Lower leg skin (tissue), 4 donors: ENCODE measurements around the gene HOXA13. TPM values are rescaled to one million over a fixed set of nuclear protein-coding genes. Genes with fewer than 3 reads are reported as not detected.

Source experiments
- DNase-seq, 2 donors: peaks; one replicate each; pipeline ENCODE4 v3.0.0-alpha.2; 2019; ENCODE audit warnings: low spot score in 2 of 2
- H3K4me3 ChIP-seq: fragments of 200-600 bp; sonication (generic); 2 replicates; pipeline ENCODE4 v1.5.1; 2017; ENCODE audit warnings: mild to moderate bottlenecking, low read depth; ENCODE audit not compliant: poor library complexity, severe bottlenecking
- CTCF ChIP-seq, 3 donors: fragments of 450-650 bp; IDR thresholded peaks; one replicate each; pipeline ENCODE4 v1.5.1; 2016; ENCODE audit warnings: antibody characterized with exemption in 3 of 3, mild to moderate bottlenecking in 3 of 3, moderate library complexity in 2 of 3
- POLR2A ChIP-seq, 2 donors: fragments of 450-650 bp; IDR thresholded peaks; one replicate each; pipeline ENCODE4 v1.6.1; 2016 to 2017; ENCODE audit warnings: antibody characterized with exemption in 2 of 2, mild to moderate bottlenecking in 1 of 2, moderate library complexity in 1 of 2
- WGBS, 2 donors: methylation state at CpG; one replicate each; pipeline ENCODE4 v1.1.5; 2018; 5-methylcytosine and 5-hydroxymethylcytosine counted together
- intact Hi-C: fragments of 100-400 bp; cut with DNase I; formaldehyde crosslinking; loops from one replicate; pipeline ENCODE4 v1.15.0; 2023; ENCODE audit warnings: low total_unique reads
- total RNA-seq, 4 donors: library from RNA; depleted of rRNA; stranded (reverse); fragments of >200 nt; gene quantifications; one replicate each; pipeline ENCODE4 v1.1.0, GENCODE V29; 2016

Gene HOXA13
- total RNA-seq, 4 donors from 2014 or later, result 0.11 to 0.54 (median 0.27) TPM

GRCh38 chr7:27166531-27167505 lies 33.1 kb downstream of the HOXA13 start:
- intact Hi-C loops, result loop anchor here (5.0 to 10.0 kb wide), 2 partner anchors 962 to 1310 kb away; partner anchors contain the start of genes CBX3 and HNRNPA2B1
- WGBS, 2 donors, result 17 to 21% methylated on average over 47 of the region's 50 CpGs
- TF ChIP-seq POLR2A (IDR thresholded peaks at IDR 0.05) (no peak), CTCF (IDR thresholded peaks at IDR 0.05) (no peak)
- H3K4me3 ChIP-seq, result peak overlapping the region; percentile 28
- no peak for DNase-seq

- no peak for DNase-seq
- peak overlapping the region; percentile 28 for H3K4me3 ChIP-seq
- WGBS, 2 donors, result 13 to 19% methylated on average over 20 to 34 of the region's 46 CpGs
- TF ChIP-seq CTCF (IDR thresholded peaks at IDR 0.05) (no peak), POLR2A (IDR thresholded peaks at IDR 0.05) (no peak)
- intact Hi-C loops, result loop anchor here (5.0 to 10.0 kb wide), 2 partner anchors 961 to 1309 kb away; partner anchors contain the start of genes CBX3 and HNRNPA2B1
These were observed 33.8 kb downstream of the HOXA13 start for GRCh38 chr7:27165996-27166530.

GRCh38 chr7:27165089-27165995 lies 34.5 kb downstream of the HOXA13 start, which contains the start of gene HOXA9:
HOXA9 (minus strand) TSS chr7:27165537; CDS start chr7:27165457, 80 bp downstream.
- 1% methylated on average over 60 to 61 of the region's 82 CpGs for WGBS, 2 donors
- intact Hi-C loops, result loop anchor here (5.0 to 10.0 kb wide), 2 partner anchors 961 to 1308 kb away; partner anchors contain the start of genes CBX3 and HNRNPA2B1
- TF ChIP-seq CTCF (IDR thresholded peaks at IDR 0.05), result no peak
- no peak for TF ChIP-seq POLR2A (IDR thresholded peaks at IDR 0.05)
- H3K4me3 ChIP-seq, result peak within 1 kb of the TSS; percentile 54
- peak; percentile 94 to 98 for DNase-seq

- intact Hi-C loops, result loop anchor here (5.0 to 10.0 kb wide), 3 partner anchors 797 to 1307 kb away; partner anchors contain the start of genes CBX3 and HNRNPA2B1
These were observed 35.4 kb downstream of the HOXA13 start for GRCh38 chr7:27164367-27165088.

More at GRCh38 chr7:27164367-27165088, 35.4 kb downstream of the HOXA13 start:
- H3K4me3 ChIP-seq, result peak overlapping the region; percentile 54
- no peak for TF ChIP-seq CTCF (IDR thresholded peaks at IDR 0.05)
- TF ChIP-seq POLR2A (IDR thresholded peaks at IDR 0.05), result no peak
- 1% methylated on average over 46 to 47 of the region's 47 CpGs for WGBS, 2 donors
- DNase-seq, result no peak
